Stimulated activated CD4-positive, alpha-beta T cell treated with anti-CD3 and anti-CD28 coated beads, Interleukin-4, amount 100 ng/mL, for 1 hour (primary cell): ENCODE results near the gene WDR7.

Experiments used
- DNase-seq: peaks from one replicate; pipeline ENCODE4 v3.0.0-alpha.2; 2020

WDR7 gene

GRCh38 chr18:56658261-56658660, 7.1 kb downstream of the WDR7 start:
- no peak for DNase-seq

DNA sequence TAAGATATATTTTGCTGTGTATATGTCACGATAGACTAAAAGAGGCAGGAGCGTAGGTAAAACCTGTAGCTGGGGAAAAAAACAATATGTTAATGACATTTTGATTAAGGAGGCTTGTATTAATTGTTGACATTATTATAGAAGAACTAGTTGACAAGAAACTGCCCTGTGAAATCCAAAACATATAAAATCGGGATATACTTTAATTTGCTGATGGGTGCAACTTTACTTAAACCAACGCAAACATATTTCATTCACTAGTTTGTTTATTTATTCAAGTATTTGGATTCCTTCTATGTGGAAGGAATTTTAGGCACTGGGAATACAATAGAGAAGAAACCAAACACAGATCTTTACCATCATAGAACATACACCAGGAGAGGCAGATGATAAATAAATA, 8.0 kb downstream of the WDR7 start:
- DNase-seq = no peak

- no peak for DNase-seq
These were observed 9.5 kb downstream of the WDR7 start for GRCh38 chr18:56660655-56661054.

GRCh38 chr18:56661360-56662062, 10.4 kb downstream of the WDR7 start:
- no peak for DNase-seq

DNA sequence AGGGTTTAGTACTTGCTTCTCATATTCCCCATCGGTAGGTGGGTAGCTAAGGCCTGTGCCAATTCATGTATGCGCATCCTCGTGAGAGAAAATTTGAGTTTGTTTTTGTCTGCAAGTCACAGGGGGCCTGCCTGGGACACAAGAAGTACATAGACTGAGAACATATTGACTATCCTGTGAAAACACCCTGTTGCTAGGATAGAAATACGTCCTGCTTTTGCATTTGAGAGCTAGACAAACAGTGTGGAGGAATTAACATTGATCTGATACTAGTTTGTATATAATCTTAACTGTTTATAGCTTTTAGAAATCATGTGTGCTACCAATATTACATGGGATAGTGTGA, 10.9 kb downstream of the WDR7 start:
- no peak for DNase-seq

DNA sequence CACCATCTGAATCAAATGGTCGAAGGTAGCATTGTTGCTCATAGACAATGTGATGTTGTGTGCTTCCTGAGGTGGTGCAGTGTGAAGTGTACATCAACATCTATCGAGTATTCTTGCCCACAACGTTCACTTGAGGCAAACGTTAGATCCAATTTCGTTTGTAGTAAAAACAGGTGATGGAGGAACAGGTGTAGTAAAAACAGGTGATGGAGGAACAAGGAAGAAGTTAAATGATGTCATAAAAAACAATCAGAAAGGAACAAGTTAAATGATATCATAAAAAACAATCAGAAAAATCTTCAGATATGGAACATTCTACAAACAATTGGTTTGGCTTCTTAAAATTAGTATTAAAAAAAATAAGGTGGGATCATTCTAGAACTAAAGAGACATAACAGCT, 11.3 kb downstream of the WDR7 start:
- DNase-seq = no peak

DNA sequence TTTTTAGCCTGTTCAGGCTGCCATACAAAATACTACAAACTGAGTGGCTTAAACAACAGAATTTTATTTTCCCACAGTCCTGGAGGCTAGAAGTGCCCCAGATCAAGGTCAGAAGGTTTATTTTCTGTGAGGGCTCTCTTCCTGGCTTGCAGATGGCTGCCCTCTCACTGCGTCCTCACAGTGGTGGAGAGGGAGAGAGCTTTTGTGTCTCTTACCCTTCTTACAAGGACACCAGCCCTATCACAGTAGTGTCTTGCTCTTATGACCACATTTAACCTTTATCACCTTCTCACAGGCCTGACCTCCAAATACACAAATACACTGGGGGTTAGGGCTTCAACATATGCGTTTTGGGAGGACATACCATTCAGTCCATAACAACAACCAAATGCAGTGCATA, 11.7 kb downstream of the WDR7 start:
- no peak for DNase-seq

DNA sequence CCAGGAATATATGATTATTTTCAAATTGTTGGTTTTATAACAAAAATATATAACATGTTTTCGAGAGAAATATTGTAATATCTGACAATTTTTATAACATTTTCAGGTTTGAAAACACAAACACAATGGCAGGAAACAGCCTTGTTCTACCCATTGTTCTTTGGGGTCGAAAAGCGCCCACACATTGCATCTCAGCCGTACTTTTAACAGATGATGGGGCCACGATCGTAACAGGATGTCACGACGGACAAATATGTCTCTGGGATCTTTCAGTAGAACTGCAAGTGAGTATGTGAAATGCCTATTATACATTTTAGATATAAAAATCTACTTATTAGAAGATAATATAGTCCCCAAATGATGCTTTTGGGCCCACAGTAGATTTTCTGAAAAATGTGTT, 21.2 kb downstream of the WDR7 start:
- DNase-seq = no peak

DNA sequence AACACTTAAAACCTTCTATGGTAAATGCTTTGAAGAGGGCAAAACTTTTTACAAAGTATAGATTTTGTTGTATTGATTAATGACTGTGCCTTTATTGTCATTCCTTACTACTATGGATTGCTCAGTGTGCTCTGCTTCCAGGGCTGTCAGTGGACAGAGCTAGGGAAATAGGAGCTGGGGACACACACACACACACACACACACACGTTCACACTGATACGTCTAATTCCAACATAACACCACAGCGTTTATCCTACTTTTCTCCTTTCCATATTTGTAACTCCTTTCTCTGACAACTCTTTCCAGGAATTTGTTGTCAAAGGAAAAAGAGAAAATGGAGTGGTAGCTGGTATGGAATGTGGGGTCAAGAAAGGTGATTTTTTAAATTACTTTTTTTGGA, 21.8 kb downstream of the WDR7 start:
- DNase-seq = no peak

GRCh38 chr18:56676639-56677038, 25.5 kb downstream of the WDR7 start:
- DNase-seq = no peak

DNA sequence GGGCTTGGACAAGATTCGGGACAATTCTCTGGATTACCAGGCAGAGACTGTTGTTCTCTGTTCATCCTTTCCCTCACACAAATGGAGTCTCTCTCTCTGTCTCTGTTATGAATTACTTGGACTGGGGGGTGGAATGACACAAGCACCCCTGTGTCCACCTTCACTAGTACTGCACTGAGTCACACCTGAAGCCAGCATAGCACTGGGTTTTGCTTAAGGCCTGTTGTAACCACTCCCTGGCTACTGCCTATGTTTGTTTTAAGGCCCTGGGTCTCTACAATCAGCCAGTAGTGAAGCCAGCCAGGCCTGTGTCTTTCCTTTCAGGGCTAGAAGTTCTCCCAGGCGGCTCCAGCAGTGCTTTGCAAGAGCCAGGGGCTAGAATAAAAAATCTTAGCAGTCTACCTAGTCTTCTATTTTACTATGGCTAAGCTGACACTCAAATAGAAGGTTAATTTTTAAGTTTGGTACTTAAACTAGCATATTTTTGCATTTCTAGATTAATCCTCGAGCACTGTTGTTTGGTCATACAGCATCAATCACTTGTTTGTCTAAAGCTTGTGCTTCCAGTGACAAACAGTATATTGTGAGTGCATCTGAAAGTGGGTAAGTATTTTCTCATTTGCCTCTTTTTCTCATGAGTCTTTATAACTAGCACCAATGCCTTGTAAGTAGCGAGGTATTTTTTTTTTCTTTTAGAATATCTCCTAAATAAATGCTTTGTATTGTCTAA, 27.8 kb downstream of the WDR7 start:
- DNase-seq = no peak

DNA sequence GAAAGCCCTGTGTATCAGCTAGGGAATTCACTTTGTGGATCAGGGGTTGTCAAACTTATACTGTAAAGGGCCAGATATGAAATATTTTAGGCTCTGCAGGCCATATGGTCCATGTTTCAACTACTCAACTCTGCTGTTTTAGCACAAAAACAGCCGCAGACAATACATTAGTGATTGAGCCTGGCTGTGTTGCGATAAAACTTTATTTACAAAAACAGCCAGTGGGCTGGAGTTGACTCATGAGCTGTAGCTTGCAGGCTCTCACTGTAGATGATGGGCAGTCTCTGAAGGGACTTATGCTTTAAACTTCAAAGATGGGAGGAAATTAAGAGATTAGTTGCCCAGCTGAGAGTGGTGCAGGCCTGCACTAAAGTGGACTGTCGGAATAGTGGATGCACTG, 33.1 kb downstream of the WDR7 start:
- no peak for DNase-seq

GRCh38 chr18:56691530-56691929, 40.4 kb downstream of the WDR7 start:
- DNase-seq = no peak

DNA sequence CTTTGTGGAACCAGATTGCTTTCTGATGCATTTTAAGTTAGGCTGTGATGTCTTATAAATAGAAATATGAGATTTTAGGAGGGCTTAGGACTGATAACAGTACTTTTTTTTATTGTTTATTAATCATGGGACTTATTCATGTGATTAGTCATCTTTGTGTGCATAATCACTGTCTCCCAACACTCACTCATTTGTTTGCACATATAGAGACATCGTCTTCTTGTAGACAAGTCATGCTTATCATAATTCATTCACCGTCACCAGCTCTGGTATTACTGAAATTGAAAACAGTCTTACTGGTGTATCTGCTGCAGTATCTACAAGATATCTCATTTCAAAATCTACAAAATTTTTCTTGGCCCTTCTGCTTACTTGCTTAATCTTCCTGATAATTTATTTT, 45.8 kb downstream of the WDR7 start:
- DNase-seq = no peak

DNA sequence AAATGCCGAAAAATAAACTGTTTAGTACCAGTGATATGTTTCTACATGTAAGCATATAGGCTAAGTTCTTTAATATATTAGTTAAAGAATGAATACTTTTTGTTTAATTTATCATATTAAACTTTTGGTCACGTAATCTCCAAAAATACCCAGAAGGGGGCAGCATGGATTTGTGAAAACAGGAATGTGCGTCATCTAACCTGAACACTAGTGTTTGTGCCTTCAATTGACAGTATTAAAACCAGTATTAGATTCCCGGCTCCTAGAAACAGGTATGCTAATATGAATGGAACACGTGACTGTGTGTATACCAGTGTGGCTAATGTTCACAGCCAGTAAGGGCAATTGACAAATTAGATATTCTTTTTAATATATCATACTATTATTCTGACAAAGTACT, 51.8 kb downstream of the WDR7 start:
- DNase-seq = no peak

DNA sequence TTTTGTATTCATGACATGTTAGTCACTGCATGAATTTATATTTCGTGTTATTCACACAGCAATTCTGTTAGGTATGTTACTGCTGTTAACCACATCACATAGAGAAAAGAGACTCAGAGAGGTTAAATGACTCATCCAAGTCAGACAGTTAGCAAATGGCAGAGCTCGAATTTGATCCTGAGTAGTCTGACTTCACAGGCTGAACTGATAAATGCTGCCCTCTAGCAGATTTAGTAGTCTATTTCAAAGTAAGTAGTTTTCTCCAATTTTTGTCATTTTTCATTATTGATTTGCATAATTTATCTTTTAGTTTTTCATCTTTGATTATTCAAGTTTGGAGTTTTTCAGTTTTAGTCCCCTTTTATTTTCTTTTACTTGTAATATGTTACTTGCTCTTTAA, 58.3 kb downstream of the WDR7 start:
- DNase-seq = no peak

GRCh38 chr18:56711708-56712445, 60.7 kb downstream of the WDR7 start:
- DNase-seq = no peak

GRCh38 chr18:56712761-56713160, 61.6 kb downstream of the WDR7 start:
- no peak for DNase-seq

DNA sequence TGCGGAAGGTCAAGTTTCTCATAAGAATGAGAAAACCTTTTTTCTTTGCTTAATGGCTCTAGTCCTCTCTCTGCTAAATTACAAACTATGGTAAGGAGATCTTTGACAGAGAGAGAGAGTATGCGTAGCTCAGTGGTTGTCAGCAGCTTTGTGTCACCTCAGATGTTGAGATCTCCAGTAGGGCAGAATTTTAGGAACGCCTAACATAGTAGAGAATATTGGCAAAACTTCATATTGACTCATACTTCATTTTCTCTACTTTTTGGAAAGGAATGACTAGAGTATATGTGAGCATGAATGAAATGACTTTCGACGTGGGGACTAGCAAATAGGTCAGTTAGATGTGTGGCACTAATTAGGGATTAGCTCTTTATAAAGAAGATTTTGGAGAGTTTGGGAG, 64.0 kb downstream of the WDR7 start:
- DNase-seq = no peak

DNA sequence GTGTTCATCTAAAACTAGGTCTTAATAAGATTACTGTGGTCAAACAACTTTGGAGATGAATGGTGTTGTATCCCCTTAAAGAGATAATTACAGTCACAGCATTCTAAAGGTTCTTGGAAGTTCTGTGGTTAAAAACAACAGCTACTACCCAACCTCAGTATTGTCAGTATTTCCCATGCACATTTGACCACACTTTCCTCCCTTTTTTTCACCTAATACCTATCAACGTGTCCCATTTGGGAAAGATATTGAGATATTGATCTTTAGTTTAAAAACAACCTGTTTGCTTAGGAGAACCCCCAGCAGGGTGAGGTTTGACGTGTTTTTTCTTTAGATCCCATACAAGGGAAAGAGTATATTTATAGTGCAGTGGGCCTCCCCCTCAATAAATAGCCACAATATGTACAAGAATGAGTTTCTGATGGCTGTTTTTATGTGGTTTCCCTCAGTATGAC, 65.6 kb downstream of the WDR7 start:
- DNase-seq = no peak

- DNase-seq = no peak
These were observed 69.9 kb downstream of the WDR7 start for GRCh38 chr18:56721031-56721430.

DNA sequence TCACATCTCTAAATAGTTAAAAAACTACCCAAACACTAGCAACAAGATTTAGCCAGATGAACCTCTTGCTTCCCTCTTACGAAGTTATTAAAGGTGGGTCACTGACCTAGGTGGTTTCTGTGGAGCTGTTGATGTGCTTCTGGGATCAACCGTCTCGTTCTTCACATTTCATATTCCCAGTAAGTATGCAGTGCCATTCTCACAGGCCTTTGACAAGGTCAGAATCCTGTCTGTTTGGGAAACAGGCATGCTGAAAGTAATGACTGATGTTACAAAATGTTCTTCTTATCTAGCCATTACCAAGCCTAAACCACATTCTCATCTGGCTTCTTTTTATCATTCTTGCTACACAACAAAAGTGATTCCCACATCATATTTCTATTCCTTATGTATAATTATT, 70.3 kb downstream of the WDR7 start:
- no peak for DNase-seq

- no peak for DNase-seq
These were observed 71.4 kb downstream of the WDR7 start for GRCh38 chr18:56722518-56722917.

- no peak for DNase-seq
These were observed 71.9 kb downstream of the WDR7 start for GRCh38 chr18:56723068-56723467.
